LNCaP clone FGC (cell line): ENCODE measurements around the gene LDLRAD3.

Source experiments
- DNase-seq: peaks from one replicate; pipeline ENCODE4 v3.0.0-alpha.2; 2011; ENCODE audit warnings: low read depth
- H3K4me3 ChIP-seq: 2 replicates; pipeline ENCODE4 v1.5.1; 2011; ENCODE audit warnings: mild to moderate bottlenecking, low read depth, low read length, control low read depth
- TF ChIP-seq, protein P1 (sequence below): IDR thresholded peaks from 2 replicates; pipeline ENCODE4 v1.5.1; 2012; ENCODE audit warnings: mild to moderate bottlenecking; ENCODE audit not compliant: control insufficient read depth, insufficient read depth; ENCODE audit errors: extremely low read depth

The LDLRAD3 gene

DNA sequence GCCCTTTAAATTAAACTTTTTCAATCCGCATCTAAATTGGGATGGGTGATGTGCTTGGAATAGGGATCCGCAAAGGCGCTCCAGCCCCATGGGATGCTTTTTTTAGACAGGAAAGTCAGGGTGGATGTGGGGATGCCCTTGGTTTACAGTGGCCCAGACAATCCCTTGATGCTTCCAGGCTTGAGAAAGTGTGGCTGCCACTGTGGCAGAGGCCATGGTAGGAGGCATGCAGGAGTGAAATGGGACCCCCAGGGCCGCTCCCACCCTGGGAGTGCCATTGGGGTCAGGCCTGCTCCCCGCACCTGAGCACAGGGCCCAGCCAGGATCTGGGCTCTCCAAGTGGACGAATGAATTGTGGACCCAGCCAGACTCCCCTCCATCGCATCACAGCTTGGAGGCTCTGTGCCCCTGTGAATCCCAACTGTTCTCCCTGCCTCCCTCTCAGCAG is 269.6 kb downstream of the LDLRAD3 start:
- H3K4me3 ChIP-seq, result no peak overlapping the region
- TF ChIP-seq, protein P1, sequence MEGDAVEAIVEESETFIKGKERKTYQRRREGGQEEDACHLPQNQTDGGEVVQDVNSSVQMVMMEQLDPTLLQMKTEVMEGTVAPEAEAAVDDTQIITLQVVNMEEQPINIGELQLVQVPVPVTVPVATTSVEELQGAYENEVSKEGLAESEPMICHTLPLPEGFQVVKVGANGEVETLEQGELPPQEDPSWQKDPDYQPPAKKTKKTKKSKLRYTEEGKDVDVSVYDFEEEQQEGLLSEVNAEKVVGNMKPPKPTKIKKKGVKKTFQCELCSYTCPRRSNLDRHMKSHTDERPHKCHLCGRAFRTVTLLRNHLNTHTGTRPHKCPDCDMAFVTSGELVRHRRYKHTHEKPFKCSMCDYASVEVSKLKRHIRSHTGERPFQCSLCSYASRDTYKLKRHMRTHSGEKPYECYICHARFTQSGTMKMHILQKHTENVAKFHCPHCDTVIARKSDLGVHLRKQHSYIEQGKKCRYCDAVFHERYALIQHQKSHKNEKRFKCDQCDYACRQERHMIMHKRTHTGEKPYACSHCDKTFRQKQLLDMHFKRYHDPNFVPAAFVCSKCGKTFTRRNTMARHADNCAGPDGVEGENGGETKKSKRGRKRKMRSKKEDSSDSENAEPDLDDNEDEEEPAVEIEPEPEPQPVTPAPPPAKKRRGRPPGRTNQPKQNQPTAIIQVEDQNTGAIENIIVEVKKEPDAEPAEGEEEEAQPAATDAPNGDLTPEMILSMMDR, result no peak
- DNase-seq, result no peak

DNA sequence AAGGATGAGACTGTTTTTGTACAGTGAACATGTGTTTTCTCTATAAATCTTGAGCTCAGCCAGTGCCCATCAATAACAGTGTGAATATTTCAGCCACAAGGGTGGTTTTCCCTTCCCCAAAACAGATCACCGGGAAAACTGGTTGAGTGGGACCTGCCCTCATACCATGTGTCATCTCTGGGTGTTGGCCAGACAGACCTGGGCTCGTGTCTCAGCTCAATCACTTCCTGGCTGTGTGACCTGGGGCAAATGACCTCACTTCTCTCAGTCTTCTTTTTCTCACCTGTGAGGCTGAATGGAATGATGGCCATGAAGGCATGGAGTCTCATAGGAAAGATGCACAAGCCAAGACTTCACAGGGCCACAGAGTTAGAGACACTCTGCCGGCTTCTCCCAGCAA is 270.6 kb downstream of the LDLRAD3 start:
- H3K4me3 ChIP-seq, result no peak overlapping the region
- TF ChIP-seq, protein P1, result no peak
- peak; percentile 38 for DNase-seq

DNA sequence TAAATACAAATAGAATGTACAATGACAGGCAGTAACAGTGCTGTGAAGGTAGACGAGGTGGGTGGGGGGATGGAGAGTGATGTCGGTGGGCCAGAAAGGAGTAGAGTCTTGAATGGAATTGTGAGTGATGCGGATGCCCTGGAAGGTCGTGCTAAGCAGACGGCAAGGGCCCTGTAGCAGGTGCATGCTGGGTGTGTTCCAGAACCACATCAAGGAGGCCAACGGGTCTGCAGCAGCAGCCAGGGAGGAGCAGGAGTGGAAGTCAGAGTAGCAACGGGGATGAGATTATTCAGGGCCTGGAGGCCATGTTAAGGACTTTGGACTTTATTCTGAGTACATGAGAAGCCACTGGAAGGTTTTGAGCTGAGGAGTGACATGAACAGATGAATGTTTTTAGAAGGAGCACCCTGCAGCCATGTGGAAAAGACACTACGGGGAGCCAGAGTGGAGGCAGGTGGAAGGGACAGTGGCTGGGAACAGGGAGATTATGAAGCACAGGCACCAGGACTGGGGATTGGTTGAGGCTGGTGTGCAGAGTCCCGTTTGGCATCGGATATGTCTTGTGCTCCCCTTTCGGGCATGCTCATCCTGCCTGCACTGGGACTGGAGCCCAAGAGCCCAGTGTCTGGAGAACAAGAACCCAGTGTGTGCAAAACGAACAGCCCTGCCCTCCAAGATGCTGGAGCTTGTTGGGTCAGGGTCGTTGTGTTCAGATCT is 271.3 kb downstream of the LDLRAD3 start:
- no peak for DNase-seq
- TF ChIP-seq, protein P1, result no peak
- no peak overlapping the region for H3K4me3 ChIP-seq

DNA sequence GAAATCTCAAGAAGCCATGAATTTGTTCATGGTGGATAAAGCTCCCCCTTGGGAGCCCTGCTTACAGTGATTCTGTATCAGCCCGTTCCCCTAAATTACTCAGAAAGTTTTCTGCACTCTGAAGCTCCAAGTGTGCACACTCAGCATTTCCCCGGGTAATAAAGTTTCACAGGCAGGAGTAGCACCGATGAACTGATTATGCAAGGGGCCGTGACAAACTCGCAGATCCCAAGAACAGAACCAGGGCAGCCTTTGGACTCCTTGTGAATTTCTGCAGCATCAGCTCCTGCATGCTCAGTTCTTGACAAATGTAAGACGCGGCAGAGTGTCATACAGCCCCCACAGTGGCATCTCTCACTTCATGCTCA is 271.8 kb downstream of the LDLRAD3 start:
- DNase-seq, result no peak
- no peak overlapping the region for H3K4me3 ChIP-seq
- TF ChIP-seq, protein P1, result no peak

DNA sequence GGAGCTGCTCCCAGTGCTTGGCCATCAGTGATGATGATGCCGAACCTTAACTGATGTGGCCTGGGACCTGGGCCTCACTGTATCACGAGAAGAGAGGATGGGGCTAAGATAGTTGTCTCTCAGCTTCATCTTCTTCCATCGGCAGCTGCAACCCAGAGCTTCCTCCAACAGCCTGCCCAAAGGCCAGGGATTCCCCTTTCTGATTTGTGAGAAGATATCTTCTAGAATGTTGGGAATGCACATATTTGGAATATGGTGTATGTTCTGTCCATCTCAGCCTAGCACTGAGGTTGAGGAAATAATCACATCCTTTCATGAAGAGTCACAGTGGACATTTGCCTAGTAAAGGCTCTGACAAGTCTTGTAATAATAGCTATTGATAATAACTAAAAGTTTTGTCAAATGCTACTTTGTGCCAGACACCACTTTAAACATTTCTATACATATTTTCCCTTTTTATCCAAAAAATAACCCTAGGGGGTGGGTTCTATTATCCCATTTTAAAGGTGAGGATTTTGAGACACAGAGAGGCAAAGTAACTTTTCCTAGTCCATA is 272.3 kb downstream of the LDLRAD3 start:
- TF ChIP-seq, protein P1, result no peak
- no peak overlapping the region for H3K4me3 ChIP-seq
- DNase-seq, result no peak

DNA sequence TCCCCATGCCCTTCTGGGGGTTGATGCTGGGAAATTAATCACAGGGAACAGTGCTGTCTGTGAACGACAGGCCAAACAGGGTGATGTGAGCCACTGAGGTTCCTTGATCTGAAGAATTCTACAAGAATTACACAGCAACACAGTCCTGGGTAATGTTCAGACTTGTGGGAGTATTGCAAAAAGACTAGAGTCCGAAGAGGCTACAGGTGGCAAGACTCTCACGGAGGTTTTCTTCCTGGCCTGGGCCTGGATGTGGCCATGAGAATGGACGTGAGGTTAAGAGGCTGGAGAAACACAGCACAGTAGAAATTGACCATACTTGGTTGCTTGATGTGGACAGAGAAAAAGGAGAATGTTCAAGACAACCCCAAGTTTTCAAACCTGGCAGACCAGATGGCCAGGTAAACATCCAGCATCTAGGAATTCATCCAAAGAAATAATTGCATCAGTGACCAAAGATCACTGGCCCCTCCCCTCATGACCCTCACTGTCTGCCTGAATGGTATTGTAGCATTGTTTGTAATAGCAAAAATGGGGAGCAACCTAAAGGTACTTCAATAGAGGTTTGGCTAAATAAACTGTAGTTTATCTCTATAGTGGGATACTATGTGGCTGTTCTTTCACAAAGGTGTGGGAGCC is 274.5 kb downstream of the LDLRAD3 start:
- TF ChIP-seq, protein P1, result no peak

More for the DNA sequence above, 274.5 kb downstream of the LDLRAD3 start:
- DNase-seq, result no peak
- H3K4me3 ChIP-seq, result no peak overlapping the region
